Mammary epithelial cell (primary cell): ENCODE measurements around the gene GSC2.

Experiments used
- EZH2 ChIP-seq: IDR thresholded peaks from 2 replicates; pipeline ENCODE4 v1.6.1; 2012; ENCODE audit warnings: low read length, inconsistent platforms, borderline replicate concordance
- TF ChIP-seq, protein P1 (sequence below), 2 donors: IDR thresholded peaks in 1 of 2; conservative IDR thresholded peaks in 1 of 2; 2 replicates each; pipeline ENCODE4 v1.5.1; 2011 to 2012; ENCODE audit warnings: inconsistent platforms in 2 of 2, low read length in 2 of 2, mild to moderate bottlenecking in 2 of 2, control low read depth in 1 of 2, low read depth in 1 of 2; ENCODE audit not compliant: insufficient read depth in 1 of 2; ENCODE audit errors: extremely low read depth in 1 of 2

DNA sequence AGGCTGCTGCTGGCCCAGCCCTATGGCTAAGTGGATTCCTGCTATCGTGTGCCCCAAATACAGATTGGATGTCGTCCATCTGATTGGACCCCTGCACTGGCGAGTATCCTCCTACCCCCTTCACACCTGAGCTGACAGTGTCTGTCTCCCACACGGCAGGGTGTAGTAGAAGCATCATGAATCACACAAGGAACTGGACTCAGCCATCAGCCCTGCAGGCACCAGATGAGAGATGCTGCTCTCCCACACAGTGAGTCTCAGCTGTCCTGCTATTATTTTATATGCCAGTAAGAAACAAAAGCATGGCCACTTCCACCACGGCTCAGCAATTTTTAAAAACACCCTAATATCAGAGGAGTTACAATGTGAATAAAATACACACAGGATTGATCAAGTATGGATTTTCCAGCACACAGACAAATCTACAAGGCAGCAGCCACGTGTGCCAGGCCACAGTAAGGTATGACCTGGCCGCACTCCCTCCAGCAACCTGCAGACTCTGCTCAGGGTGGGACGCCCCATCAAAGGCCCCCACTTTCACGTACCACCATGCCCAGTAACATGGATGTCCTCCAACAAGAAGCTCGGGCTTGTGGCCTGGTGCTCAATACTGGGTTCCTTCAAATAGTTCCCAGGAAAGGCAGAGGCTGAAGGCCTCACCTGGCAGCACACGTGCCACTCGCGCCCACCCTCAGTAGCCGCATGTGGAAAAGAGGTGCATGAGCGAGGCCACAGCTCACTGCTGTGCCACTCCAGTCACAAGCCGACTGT is 44.9 kb upstream of the GSC2 start:
- TF ChIP-seq, protein P1, sequence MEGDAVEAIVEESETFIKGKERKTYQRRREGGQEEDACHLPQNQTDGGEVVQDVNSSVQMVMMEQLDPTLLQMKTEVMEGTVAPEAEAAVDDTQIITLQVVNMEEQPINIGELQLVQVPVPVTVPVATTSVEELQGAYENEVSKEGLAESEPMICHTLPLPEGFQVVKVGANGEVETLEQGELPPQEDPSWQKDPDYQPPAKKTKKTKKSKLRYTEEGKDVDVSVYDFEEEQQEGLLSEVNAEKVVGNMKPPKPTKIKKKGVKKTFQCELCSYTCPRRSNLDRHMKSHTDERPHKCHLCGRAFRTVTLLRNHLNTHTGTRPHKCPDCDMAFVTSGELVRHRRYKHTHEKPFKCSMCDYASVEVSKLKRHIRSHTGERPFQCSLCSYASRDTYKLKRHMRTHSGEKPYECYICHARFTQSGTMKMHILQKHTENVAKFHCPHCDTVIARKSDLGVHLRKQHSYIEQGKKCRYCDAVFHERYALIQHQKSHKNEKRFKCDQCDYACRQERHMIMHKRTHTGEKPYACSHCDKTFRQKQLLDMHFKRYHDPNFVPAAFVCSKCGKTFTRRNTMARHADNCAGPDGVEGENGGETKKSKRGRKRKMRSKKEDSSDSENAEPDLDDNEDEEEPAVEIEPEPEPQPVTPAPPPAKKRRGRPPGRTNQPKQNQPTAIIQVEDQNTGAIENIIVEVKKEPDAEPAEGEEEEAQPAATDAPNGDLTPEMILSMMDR (conservative IDR thresholded peaks at IDR 0.05 in 1 of 2, IDR thresholded peaks at IDR 0.05 in 1 of 2; ENCODE audit: extremely low read depth in 1 of 2, insufficient read depth in 1 of 2, low read depth in 1 of 2, low read length in 2 of 2), result no peak
- TF ChIP-seq EZH2, result no peak
